ENCODE measurements around the gene ANKRD44.

ANKRD44 gene

GRCh38 chr2:197204519-197205250, 105.9 kb downstream of the ANKRD44 start:
- no peak for DNase-seq

- DNase-seq, result no peak
Measured at GRCh38 chr2:197201874-197202273, 108.7 kb downstream of the ANKRD44 start.

- DNase-seq, result no peak
Measured at GRCh38 chr2:197200762-197201058, 109.9 kb downstream of the ANKRD44 start.

GRCh38 chr2:197200051-197200761, 110.4 kb downstream of the ANKRD44 start:
- no peak for DNase-seq

GRCh38 chr2:197198890-197199289, 111.7 kb downstream of the ANKRD44 start:
- no peak for DNase-seq

GRCh38 chr2:197197895-197198311, 112.7 kb downstream of the ANKRD44 start:
- no peak for DNase-seq

GRCh38 chr2:197196541-197197180, 113.9 kb downstream of the ANKRD44 start:
- no peak for DNase-seq

- DNase-seq, result peak; percentile 66
Measured at GRCh38 chr2:197195518-197195917, 115.1 kb downstream of the ANKRD44 start.

- DNase-seq, result no peak
Measured at GRCh38 chr2:197191940-197192322, 118.6 kb downstream of the ANKRD44 start.

- DNase-seq, result no peak
Measured at GRCh38 chr2:197191177-197191939, 119.2 kb downstream of the ANKRD44 start.

GRCh38 chr2:197190100-197190432, 120.5 kb downstream of the ANKRD44 start:
- DNase-seq, result no peak

- DNase-seq, result no peak
Measured at GRCh38 chr2:197189426-197190099, 121.0 kb downstream of the ANKRD44 start.

- DNase-seq, result no peak
Measured at GRCh38 chr2:197185676-197186075, 124.9 kb downstream of the ANKRD44 start.

GRCh38 chr2:197184959-197185586, 125.5 kb downstream of the ANKRD44 start:
- no peak for DNase-seq

GRCh38 chr2:197183355-197183754, 127.2 kb downstream of the ANKRD44 start:
- no peak for DNase-seq

- no peak for DNase-seq
Measured at GRCh38 chr2:197182668-197183067, 127.9 kb downstream of the ANKRD44 start.

GRCh38 chr2:197181491-197181890, 129.1 kb downstream of the ANKRD44 start:
- DNase-seq, result no peak

GRCh38 chr2:197179744-197180498, 130.7 kb downstream of the ANKRD44 start:
- DNase-seq, result peak; percentile 63

GRCh38 chr2:197176522-197176921, 134.1 kb downstream of the ANKRD44 start:
- no peak for DNase-seq

- DNase-seq, result no peak
Measured at GRCh38 chr2:197174539-197175094, 136.0 kb downstream of the ANKRD44 start.

GRCh38 chr2:197171582-197171981, 139.0 kb downstream of the ANKRD44 start:
- DNase-seq, result no peak

Data from right forelimb (tissue), 1 donor.